SK-N-SH treated with all-trans-retinoic acid at 6 μM for 48 hours (cell line): Measurements from ENCODE around the gene MYRF.

Experiments used
- ARNTL ChIP-seq: fragments of 450-650 bp; formaldehyde crosslinking; IDR thresholded peaks from 2 replicates; pipeline ENCODE4 v1.5.0; 2020; ENCODE audit warnings: low read depth, mild to moderate bottlenecking, moderate library complexity, borderline replicate concordance
- CSDC2 ChIP-seq: fragments of 250-450 bp; sonication (Bioruptor Pico); IDR thresholded peaks from 2 replicates; pipeline ENCODE4 v1.5.0; 2020; ENCODE audit warnings: mild to moderate bottlenecking, moderate library complexity
- ESRRG ChIP-seq: fragments of 250-450 bp; sonication (Bioruptor Pico); IDR thresholded peaks from 2 replicates; pipeline ENCODE4 v1.6.1; 2021; ENCODE audit warnings: mild to moderate bottlenecking
- OSR1 ChIP-seq: fragments of 250-450 bp; sonication (Bioruptor Pico); IDR thresholded peaks from 2 replicates; pipeline ENCODE4 v1.8.0; 2022; ENCODE audit warnings: moderate library complexity, mild to moderate bottlenecking, inconsistent platforms
- RARB ChIP-seq: fragments of 250-450 bp; sonication (Bioruptor Pico); IDR thresholded peaks from 2 replicates; pipeline ENCODE4 v1.8.0; 2021; ENCODE audit warnings: mild to moderate bottlenecking, moderate library complexity
- SNAI2 ChIP-seq: fragments of 250-450 bp; sonication (Bioruptor Pico); IDR thresholded peaks from 2 replicates; pipeline ENCODE4 v1.5.0; 2020; ENCODE audit warnings: mild to moderate bottlenecking, moderate library complexity
- TOX ChIP-seq: fragments of 250-450 bp; sonication (Bioruptor Pico); IDR thresholded peaks from 2 replicates; pipeline ENCODE4 v1.8.0; 2021; ENCODE audit warnings: mild to moderate bottlenecking, moderate library complexity, borderline replicate concordance
- ZC3H10 ChIP-seq: fragments of 250-450 bp; sonication (Bioruptor Pico); IDR thresholded peaks from 2 replicates; pipeline ENCODE4 v1.5.1; 2021; ENCODE audit warnings: mild to moderate bottlenecking, moderate library complexity
- ZFP3 ChIP-seq: fragments of 250-450 bp; sonication (Bioruptor Pico); IDR thresholded peaks from 2 replicates; pipeline ENCODE4 v1.5.0; 2020; ENCODE audit warnings: mild to moderate bottlenecking, moderate library complexity
- ZFP30 ChIP-seq: fragments of 450-650 bp; formaldehyde crosslinking; IDR thresholded peaks from 2 replicates; pipeline ENCODE4 v1.5.0; 2022; ENCODE audit warnings: mild to moderate bottlenecking, moderate library complexity
- TF ChIP-seq, protein P1 (sequence below): fragments of 250-450 bp; sonication (Bioruptor Pico); IDR thresholded peaks from 2 replicates; pipeline ENCODE4 v1.8.0; 2020; ENCODE audit warnings: mild to moderate bottlenecking, moderate library complexity, borderline replicate concordance
- TF ChIP-seq, protein P2 (sequence below): fragments of 250-450 bp; sonication (Bioruptor Pico); IDR thresholded peaks from 2 replicates; pipeline ENCODE4 v1.5.1; 2020; ENCODE audit warnings: low read depth, mild to moderate bottlenecking, moderate library complexity
- TF ChIP-seq, protein P3 (sequence below): fragments of 250-450 bp; sonication (Bioruptor Pico); IDR thresholded peaks from 2 replicates; pipeline ENCODE4 v1.5.1; 2021; ENCODE audit warnings: mild to moderate bottlenecking, moderate library complexity

DNA sequence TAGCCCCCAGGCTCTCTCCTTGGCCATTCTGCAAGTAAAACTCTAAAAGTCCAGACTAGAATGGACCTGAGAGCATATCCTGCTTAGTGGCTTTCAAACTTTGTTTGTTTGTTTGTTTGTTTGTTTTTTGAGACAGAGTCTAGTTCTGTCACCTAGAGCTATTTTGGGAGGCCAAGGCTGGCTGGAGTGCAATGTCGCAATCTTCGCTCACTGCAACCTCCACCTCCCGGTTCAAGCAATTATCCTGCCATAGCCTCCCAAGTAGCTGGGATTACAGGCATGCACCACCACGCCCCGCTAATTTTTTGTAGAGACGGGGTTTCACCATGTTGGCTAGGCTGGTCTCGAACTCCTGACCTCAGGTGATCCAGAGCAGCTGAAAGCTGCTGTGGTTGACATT is 43.3 kb upstream of the MYRF start:
- TF ChIP-seq CSDC2 (CRISPR knock-in tag) (no peak), ZFP30 (CRISPR knock-in tag) (no peak), TOX (CRISPR knock-in tag) (no peak), SNAI2 (no peak), RARB (CRISPR knock-in tag) (no peak), ZFP3 (no peak), ARNTL (CRISPR knock-in tag) (no peak), ZC3H10 (CRISPR knock-in tag) (no peak), ESRRG (CRISPR knock-in tag) (no peak), OSR1 (CRISPR knock-in tag) (no peak)
- TF ChIP-seq, protein P1, sequence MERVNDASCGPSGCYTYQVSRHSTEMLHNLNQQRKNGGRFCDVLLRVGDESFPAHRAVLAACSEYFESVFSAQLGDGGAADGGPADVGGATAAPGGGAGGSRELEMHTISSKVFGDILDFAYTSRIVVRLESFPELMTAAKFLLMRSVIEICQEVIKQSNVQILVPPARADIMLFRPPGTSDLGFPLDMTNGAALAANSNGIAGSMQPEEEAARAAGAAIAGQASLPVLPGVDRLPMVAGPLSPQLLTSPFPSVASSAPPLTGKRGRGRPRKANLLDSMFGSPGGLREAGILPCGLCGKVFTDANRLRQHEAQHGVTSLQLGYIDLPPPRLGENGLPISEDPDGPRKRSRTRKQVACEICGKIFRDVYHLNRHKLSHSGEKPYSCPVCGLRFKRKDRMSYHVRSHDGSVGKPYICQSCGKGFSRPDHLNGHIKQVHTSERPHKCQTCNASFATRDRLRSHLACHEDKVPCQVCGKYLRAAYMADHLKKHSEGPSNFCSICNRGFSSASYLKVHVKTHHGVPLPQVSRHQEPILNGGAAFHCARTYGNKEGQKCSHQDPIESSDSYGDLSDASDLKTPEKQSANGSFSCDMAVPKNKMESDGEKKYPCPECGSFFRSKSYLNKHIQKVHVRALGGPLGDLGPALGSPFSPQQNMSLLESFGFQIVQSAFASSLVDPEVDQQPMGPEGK (CRISPR knock-in tag) = no peak
- TF ChIP-seq, protein P2, sequence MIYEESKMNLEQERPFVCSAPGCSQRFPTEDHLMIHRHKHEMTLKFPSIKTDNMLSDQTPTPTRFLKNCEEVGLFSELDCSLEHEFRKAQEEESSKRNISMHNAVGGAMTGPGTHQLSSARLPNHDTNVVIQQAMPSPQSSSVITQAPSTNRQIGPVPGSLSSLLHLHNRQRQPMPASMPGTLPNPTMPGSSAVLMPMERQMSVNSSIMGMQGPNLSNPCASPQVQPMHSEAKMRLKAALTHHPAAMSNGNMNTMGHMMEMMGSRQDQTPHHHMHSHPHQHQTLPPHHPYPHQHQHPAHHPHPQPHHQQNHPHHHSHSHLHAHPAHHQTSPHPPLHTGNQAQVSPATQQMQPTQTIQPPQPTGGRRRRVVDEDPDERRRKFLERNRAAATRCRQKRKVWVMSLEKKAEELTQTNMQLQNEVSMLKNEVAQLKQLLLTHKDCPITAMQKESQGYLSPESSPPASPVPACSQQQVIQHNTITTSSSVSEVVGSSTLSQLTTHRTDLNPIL (CRISPR knock-in tag) = no peak
- TF ChIP-seq, protein P3, sequence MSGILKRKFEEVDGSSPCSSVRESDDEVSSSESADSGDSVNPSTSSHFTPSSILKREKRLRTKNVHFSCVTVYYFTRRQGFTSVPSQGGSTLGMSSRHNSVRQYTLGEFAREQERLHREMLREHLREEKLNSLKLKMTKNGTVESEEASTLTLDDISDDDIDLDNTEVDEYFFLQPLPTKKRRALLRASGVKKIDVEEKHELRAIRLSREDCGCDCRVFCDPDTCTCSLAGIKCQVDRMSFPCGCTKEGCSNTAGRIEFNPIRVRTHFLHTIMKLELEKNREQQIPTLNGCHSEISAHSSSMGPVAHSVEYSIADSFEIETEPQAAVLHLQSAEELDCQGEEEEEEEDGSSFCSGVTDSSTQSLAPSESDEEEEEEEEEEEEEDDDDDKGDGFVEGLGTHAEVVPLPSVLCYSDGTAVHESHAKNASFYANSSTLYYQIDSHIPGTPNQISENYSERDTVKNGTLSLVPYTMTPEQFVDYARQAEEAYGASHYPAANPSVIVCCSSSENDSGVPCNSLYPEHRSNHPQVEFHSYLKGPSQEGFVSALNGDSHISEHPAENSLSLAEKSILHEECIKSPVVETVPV (CRISPR knock-in tag) = no peak
